GM12892 (cell line): ENCODE measurements around the gene PODXL.

Experiments used
- POLR2A ChIP-seq: IDR thresholded peaks from 2 replicates; pipeline ENCODE4 v1.6.1; 2011; ENCODE audit warnings: low read depth, low read length, control low read depth
- POLR2AphosphoS5 ChIP-seq: IDR thresholded peaks from 2 replicates; pipeline ENCODE4 v1.6.1; 2011; ENCODE audit warnings: low read depth, low read length, control low read depth

GRCh38 chr7:131467788-131468187, 88.6 kb downstream of the PODXL start:
- no peak for TF ChIP-seq POLR2A
- TF ChIP-seq POLR2AphosphoS5, result no peak
